ENCODE results near the gene HTR4.

HTR4 gene

GRCh38 chr5:148625250-148625649 is 29.1 kb downstream of the HTR4 start:
- TF ChIP-seq, protein P1, sequence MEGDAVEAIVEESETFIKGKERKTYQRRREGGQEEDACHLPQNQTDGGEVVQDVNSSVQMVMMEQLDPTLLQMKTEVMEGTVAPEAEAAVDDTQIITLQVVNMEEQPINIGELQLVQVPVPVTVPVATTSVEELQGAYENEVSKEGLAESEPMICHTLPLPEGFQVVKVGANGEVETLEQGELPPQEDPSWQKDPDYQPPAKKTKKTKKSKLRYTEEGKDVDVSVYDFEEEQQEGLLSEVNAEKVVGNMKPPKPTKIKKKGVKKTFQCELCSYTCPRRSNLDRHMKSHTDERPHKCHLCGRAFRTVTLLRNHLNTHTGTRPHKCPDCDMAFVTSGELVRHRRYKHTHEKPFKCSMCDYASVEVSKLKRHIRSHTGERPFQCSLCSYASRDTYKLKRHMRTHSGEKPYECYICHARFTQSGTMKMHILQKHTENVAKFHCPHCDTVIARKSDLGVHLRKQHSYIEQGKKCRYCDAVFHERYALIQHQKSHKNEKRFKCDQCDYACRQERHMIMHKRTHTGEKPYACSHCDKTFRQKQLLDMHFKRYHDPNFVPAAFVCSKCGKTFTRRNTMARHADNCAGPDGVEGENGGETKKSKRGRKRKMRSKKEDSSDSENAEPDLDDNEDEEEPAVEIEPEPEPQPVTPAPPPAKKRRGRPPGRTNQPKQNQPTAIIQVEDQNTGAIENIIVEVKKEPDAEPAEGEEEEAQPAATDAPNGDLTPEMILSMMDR (IDR thresholded peaks at IDR 0.05) = no peak
- no peaks in the 10 kb centered on the region for H3K4me1 Mint-ChIP-seq
- no peaks in the 10 kb centered on the region for H3K27me3 Mint-ChIP-seq (ENCODE audit: low read depth, poor library complexity)
- no peak for DNase-seq
- H3K36me3 Mint-ChIP-seq (ENCODE audit: low read depth) = no peaks in the 10 kb centered on the region
- no peak overlapping the region for H3K27ac Mint-ChIP-seq
- no peak overlapping the region for H3K4me3 Mint-ChIP-seq
- H3K9me3 Mint-ChIP-seq = no peaks in the 10 kb centered on the region

- no peak for DNase-seq
- no peaks in the 10 kb centered on the region for H3K4me1 Mint-ChIP-seq
- no peaks in the 10 kb centered on the region for H3K9me3 Mint-ChIP-seq
- no peaks in the 10 kb centered on the region for H3K27me3 Mint-ChIP-seq (ENCODE audit: low read depth, poor library complexity)
- no peaks in the 10 kb centered on the region for H3K36me3 Mint-ChIP-seq (ENCODE audit: low read depth)
- no peak overlapping the region for H3K27ac Mint-ChIP-seq
- TF ChIP-seq, protein P1 (IDR thresholded peaks at IDR 0.05) = no peak
- no peak overlapping the region for H3K4me3 Mint-ChIP-seq
Measured at GRCh38 chr5:148623741-148624140, 30.6 kb downstream of the HTR4 start.

- Mint-ChIP-seq H3K27me3 (ENCODE audit: low read depth, poor library complexity) (no peaks in the 10 kb centered on the region), H3K9me3 (no peaks in the 10 kb centered on the region), H3K27ac (no peak overlapping the region), H3K4me3 (no peak overlapping the region), H3K36me3 (ENCODE audit: low read depth) (no peaks in the 10 kb centered on the region), H3K4me1 (no peaks in the 10 kb centered on the region)
- DNase-seq = no peak
- TF ChIP-seq, protein P1 (IDR thresholded peaks at IDR 0.05) = no peak
Measured at GRCh38 chr5:148623101-148623500, 31.2 kb downstream of the HTR4 start.

DNA sequence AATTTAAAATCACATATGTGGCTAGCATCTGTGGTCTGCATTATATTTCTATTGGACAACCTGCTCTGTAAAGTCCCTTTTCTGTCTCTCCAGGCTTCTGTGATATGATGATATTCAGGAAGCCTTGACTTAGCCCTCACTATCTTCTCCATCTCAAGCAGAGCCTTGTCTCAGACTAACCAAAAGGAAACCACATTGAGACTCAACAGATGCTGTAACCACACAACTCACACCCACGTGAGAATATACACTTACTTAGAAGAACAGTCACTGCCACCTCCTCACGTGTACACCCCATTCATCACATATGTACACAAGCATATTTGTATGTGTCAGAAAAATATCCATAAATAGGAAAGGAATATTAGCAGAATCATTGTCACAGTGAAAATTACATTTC is 33.6 kb downstream of the HTR4 start:
- Mint-ChIP-seq H3K4me3 (no peak overlapping the region), H3K9me3 (no peaks in the 10 kb centered on the region), H3K27me3 (ENCODE audit: low read depth, poor library complexity) (no peaks in the 10 kb centered on the region), H3K4me1 (no peaks in the 10 kb centered on the region), H3K27ac (no peak overlapping the region), H3K36me3 (ENCODE audit: low read depth) (no peaks in the 10 kb centered on the region)
- DNase-seq = no peak
- TF ChIP-seq, protein P1 (IDR thresholded peaks at IDR 0.05) = no peak

DNA sequence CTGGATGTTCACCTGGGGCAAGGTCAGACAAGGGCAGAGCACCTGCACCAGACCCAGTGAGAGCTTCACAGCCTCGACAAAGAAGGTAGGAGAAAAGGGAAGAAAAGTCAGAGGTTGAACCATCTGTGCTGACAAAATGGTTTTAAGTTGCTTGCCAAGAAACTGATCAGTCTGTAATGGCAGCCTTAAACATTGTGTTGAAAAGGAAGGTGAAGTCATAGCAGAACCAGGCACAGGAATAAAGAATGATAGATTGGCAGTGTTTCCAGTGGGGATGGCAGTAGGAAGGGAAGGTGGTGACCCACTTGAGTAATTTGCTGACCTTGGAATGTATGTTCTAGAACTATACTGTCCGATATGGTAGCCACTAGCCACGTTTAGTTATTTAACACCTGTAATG is 34.2 kb downstream of the HTR4 start:
- H3K27me3 Mint-ChIP-seq (ENCODE audit: low read depth, poor library complexity) = no peaks in the 10 kb centered on the region
- H3K9me3 Mint-ChIP-seq = no peaks in the 10 kb centered on the region
- H3K36me3 Mint-ChIP-seq (ENCODE audit: low read depth) = no peaks in the 10 kb centered on the region
- no peak overlapping the region for H3K27ac Mint-ChIP-seq
- H3K4me3 Mint-ChIP-seq = no peak overlapping the region
- TF ChIP-seq, protein P1 (IDR thresholded peaks at IDR 0.05) = no peak
- H3K4me1 Mint-ChIP-seq = no peaks in the 10 kb centered on the region
- DNase-seq = no peak

DNA sequence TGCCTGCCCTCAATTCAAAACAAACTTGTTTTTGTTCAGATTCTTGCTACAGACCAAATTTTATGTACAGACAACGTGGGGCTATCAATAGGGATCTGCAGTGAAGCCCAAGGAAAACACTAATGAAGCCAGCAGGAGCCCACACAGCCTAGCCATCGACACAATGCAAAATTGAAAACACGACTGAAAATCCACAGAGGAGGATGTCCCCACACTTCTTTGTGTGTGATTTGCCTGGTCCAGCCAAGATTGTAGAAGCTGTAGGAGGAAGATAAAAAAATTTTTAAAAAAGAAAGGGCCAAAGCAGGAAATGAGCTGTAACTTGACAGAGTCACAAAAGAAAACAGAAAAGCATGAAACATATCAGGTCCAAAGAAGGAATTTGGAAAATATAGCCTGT is 34.8 kb downstream of the HTR4 start:
- Mint-ChIP-seq H3K4me1 (no peaks in the 10 kb centered on the region), H3K36me3 (ENCODE audit: low read depth) (no peaks in the 10 kb centered on the region), H3K9me3 (no peaks in the 10 kb centered on the region), H3K27me3 (ENCODE audit: low read depth, poor library complexity) (no peaks in the 10 kb centered on the region), H3K27ac (no peak overlapping the region), H3K4me3 (no peak overlapping the region)
- no peak for DNase-seq
- TF ChIP-seq, protein P1 (IDR thresholded peaks at IDR 0.05) = no peak
